ENCODE data around the gene PIK3CA. TPM values are rescaled to one million over a fixed set of nuclear protein-coding genes. Genes with fewer than 3 reads are reported as not detected.
"Not testable (repeated sequence)": the region's sequence is repeated elsewhere in the genome, so short reads cannot be mapped to it uniquely, and the experiment has no call there.

Gene PIK3CA
- total RNA-seq, 4 donors from 2014 or later = 28.8 to 75.6 (median 48.0) TPM

DNA sequence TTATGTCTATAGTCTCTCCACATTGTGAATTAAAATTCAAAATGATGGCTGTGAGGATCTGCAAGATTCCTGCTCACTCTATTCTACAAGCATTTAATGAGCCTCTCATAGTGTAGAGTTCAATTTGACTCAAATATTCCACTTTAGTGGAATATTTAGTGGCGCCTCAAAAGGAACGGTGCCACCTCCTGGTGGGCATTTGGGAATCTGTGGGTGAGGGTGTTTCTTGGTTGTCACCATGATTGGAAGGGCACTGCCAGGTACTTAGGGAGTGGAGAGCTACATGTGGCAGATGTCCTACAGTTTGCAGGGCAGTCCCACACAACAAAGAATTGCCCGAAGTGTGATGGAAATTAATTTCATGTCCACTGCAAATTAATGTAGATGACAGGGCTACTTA is 124.2 kb downstream of the PIK3CA start:
- ATAC-seq (ENCODE audit: low FRiP score) (no peak), DNase-seq (ENCODE audit: low spot score) (no peak)
- TF ChIP-seq, protein P1, sequence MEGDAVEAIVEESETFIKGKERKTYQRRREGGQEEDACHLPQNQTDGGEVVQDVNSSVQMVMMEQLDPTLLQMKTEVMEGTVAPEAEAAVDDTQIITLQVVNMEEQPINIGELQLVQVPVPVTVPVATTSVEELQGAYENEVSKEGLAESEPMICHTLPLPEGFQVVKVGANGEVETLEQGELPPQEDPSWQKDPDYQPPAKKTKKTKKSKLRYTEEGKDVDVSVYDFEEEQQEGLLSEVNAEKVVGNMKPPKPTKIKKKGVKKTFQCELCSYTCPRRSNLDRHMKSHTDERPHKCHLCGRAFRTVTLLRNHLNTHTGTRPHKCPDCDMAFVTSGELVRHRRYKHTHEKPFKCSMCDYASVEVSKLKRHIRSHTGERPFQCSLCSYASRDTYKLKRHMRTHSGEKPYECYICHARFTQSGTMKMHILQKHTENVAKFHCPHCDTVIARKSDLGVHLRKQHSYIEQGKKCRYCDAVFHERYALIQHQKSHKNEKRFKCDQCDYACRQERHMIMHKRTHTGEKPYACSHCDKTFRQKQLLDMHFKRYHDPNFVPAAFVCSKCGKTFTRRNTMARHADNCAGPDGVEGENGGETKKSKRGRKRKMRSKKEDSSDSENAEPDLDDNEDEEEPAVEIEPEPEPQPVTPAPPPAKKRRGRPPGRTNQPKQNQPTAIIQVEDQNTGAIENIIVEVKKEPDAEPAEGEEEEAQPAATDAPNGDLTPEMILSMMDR (IDR thresholded peaks at IDR 0.05) = no peak

- not testable (repeated sequence) for ATAC-seq (ENCODE audit: low FRiP score); DNase-seq (ENCODE audit: low spot score)
Measured at GRCh38 chr3:179274434-179274833, 126.3 kb downstream of the PIK3CA start.

GRCh38 chr3:179276001-179276400 is 127.8 kb downstream of the PIK3CA start:
- ATAC-seq (ENCODE audit: low FRiP score) (no peak), DNase-seq (ENCODE audit: low spot score) (no peak)
- TF ChIP-seq, protein P1 (IDR thresholded peaks at IDR 0.05) = no peak

GRCh38 chr3:179276743-179277142 is 128.6 kb downstream of the PIK3CA start:
- no peak for DNase-seq (ENCODE audit: low spot score)
- ATAC-seq (ENCODE audit: low FRiP score) = no peak
- TF ChIP-seq, protein P1 (IDR thresholded peaks at IDR 0.05) = no peak

GRCh38 chr3:179278151-179278550 is 130.0 kb downstream of the PIK3CA start:
- DNase-seq (ENCODE audit: low spot score) (no peak), ATAC-seq (ENCODE audit: low FRiP score) (no peak)
- TF ChIP-seq, protein P1 (IDR thresholded peaks at IDR 0.05) = no peak

GRCh38 chr3:179278932-179279693 is 131.0 kb downstream of the PIK3CA start:
- TF ChIP-seq, protein P1 (IDR thresholded peaks at IDR 0.05) = no peak
- DNase-seq (ENCODE audit: low spot score) (no peak), ATAC-seq (ENCODE audit: low FRiP score) (no peak)

DNA sequence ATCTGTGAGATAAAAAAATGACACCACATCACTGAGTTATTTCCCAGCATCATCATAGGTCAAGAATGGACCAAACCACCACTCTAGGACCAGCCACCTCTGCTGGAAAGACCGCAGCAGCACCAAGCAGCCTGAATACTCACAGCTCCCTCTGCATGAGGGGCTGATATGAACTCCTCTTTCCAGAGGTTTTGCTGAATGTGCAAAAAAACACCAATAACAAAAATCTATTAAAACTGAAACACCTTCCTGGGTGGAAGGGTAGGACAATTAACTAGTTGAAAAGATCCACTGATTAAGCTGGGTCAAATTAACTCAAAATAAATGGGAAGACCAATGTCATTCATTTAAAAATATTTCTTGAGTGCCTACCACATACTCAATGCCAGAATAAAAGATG is 131.7 kb downstream of the PIK3CA start:
- TF ChIP-seq, protein P1 (IDR thresholded peaks at IDR 0.05) = no peak
- ATAC-seq (ENCODE audit: low FRiP score) = no peak
- DNase-seq (ENCODE audit: low spot score) = no peak

All from omental fat pad (tissue), 4 donors.